Measurements from ENCODE around the gene RAB3GAP1.

GRCh38 chr2:135157856-135158255 is 105.8 kb downstream of the RAB3GAP1 start:
- no peak for TF ChIP-seq ARNTL (CRISPR knock-in tag; IDR thresholded peaks at IDR 0.05; ENCODE audit: borderline replicate concordance, low read depth)
- TF ChIP-seq ZFP30 (CRISPR knock-in tag; IDR thresholded peaks at IDR 0.05) = no peak
- TF ChIP-seq TSHZ2 (CRISPR knock-in tag; IDR thresholded peaks at IDR 0.05) = no peak
- no peak for TF ChIP-seq BACH2 (CRISPR knock-in tag; IDR thresholded peaks at IDR 0.05; ENCODE audit: borderline replicate concordance)
- no peak for TF ChIP-seq ZNF565 (CRISPR knock-in tag; conservative IDR thresholded peaks at IDR 0.05; ENCODE audit: low read depth)
- TF ChIP-seq ZFP3 (CRISPR knock-in tag; IDR thresholded peaks at IDR 0.05) = no peak
- TF ChIP-seq, protein P1, sequence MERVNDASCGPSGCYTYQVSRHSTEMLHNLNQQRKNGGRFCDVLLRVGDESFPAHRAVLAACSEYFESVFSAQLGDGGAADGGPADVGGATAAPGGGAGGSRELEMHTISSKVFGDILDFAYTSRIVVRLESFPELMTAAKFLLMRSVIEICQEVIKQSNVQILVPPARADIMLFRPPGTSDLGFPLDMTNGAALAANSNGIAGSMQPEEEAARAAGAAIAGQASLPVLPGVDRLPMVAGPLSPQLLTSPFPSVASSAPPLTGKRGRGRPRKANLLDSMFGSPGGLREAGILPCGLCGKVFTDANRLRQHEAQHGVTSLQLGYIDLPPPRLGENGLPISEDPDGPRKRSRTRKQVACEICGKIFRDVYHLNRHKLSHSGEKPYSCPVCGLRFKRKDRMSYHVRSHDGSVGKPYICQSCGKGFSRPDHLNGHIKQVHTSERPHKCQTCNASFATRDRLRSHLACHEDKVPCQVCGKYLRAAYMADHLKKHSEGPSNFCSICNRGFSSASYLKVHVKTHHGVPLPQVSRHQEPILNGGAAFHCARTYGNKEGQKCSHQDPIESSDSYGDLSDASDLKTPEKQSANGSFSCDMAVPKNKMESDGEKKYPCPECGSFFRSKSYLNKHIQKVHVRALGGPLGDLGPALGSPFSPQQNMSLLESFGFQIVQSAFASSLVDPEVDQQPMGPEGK (CRISPR knock-in tag; IDR thresholded peaks at IDR 0.05; ENCODE audit: borderline replicate concordance) = no peak
- TF ChIP-seq OSR1 (CRISPR knock-in tag; IDR thresholded peaks at IDR 0.05) = no peak
- TF ChIP-seq, protein P2, sequence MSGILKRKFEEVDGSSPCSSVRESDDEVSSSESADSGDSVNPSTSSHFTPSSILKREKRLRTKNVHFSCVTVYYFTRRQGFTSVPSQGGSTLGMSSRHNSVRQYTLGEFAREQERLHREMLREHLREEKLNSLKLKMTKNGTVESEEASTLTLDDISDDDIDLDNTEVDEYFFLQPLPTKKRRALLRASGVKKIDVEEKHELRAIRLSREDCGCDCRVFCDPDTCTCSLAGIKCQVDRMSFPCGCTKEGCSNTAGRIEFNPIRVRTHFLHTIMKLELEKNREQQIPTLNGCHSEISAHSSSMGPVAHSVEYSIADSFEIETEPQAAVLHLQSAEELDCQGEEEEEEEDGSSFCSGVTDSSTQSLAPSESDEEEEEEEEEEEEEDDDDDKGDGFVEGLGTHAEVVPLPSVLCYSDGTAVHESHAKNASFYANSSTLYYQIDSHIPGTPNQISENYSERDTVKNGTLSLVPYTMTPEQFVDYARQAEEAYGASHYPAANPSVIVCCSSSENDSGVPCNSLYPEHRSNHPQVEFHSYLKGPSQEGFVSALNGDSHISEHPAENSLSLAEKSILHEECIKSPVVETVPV (CRISPR knock-in tag; IDR thresholded peaks at IDR 0.05) = no peak
- TF ChIP-seq RARB (CRISPR knock-in tag; IDR thresholded peaks at IDR 0.05) = no peak
- no peak for TF ChIP-seq CREB5 (CRISPR knock-in tag; IDR thresholded peaks at IDR 0.05; ENCODE audit: low read depth)
